Prostate gland (tissue), 2 donors: ENCODE data around the gene TBX5. TPM values are rescaled to one million over a fixed set of nuclear protein-coding genes. Genes with fewer than 3 reads are reported as not detected.

Source experiments
- DNase-seq: peaks from one replicate; pipeline ENCODE4 v3.0.0-alpha.2; 2019; ENCODE audit warnings: low spot score
- H3K27ac ChIP-seq, 2 donors: fragments of 200-600 bp; sonication (generic); 2 replicates each; pipeline ENCODE4 v1.5.1; 2017 to 2019
- H3K27me3 ChIP-seq: fragments of 200-600 bp; sonication (generic); replicated peaks from 2 replicates; pipeline ENCODE4 v1.5.1; 2019; ENCODE audit not compliant: insufficient read depth
- H3K36me3 ChIP-seq, 2 donors: fragments of 200-600 bp; sonication (generic); 1 replicate in 1 of 2; 2 replicates in 1 of 2; pipeline versions ENCODE4 v1.5.1 to v1.8.1; 2017 to 2019
- H3K4me1 ChIP-seq: fragments of 200-600 bp; sonication (generic); replicated peaks from 2 replicates; pipeline ENCODE4 v1.5.1; 2019
- H3K4me3 ChIP-seq, 2 donors: fragments of 200-600 bp; sonication (generic); 2 replicates each; pipeline ENCODE4 v1.5.1; 2017 to 2019
- H3K9me3 ChIP-seq: fragments of 200-600 bp; sonication (generic); 2 replicates; pipeline ENCODE4 v1.5.1; 2017
- CTCF ChIP-seq, 4 experiments: fragments of 200-600 bp in 2 of 4; fragments of 450-650 bp in 2 of 4; sonication (generic) in 2 of 4; IDR thresholded peaks; 1 replicate in 3 of 4; 2 replicates in 1 of 4; pipeline ENCODE4 v1.5.1; 2016 to 2019; ENCODE audit warnings: antibody characterized with exemption in 4 of 4, mild to moderate bottlenecking in 2 of 4, moderate library complexity in 2 of 4
- POLR2A ChIP-seq: fragments of 450-650 bp; IDR thresholded peaks from one replicate; pipeline ENCODE4 v1.6.1; 2016; ENCODE audit warnings: antibody characterized with exemption, mild to moderate bottlenecking
- POLR2AphosphoS5 ChIP-seq: sonication (generic); formaldehyde crosslinking; IDR thresholded peaks from one replicate; pipeline ENCODE4 v1.6.1; 2017; ENCODE audit warnings: antibody characterized with exemption
- WGBS: methylation state at CpG from one replicate; pipeline ENCODE4 v1.1.5; 2018; 5-methylcytosine and 5-hydroxymethylcytosine counted together
- intact Hi-C: fragments of 100-400 bp; cut with DNase I; formaldehyde crosslinking; loops from one replicate; pipeline ENCODE4 v1.14.2; 2022
- total RNA-seq, 2 donors: library from RNA; depleted of rRNA; stranded (reverse); fragments of >200 nt; gene quantifications; one replicate each; pipeline ENCODE4 v1.1.0, GENCODE V29; 2016

The TBX5 gene
- total RNA-seq, 2 donors from 2014 or later: 0.34 to 4.9 TPM

- DNase-seq: no peak
- Histone ChIP-seq H3K4me1 (no peaks in the 10 kb centered on the region), H3K4me3 (peak overlapping the region; percentile 28 to 29), H3K36me3 (no peaks in the 10 kb centered on the region), H3K9me3 (no peaks in the 10 kb centered on the region), H3K27ac (peak overlapping the region in 1 of 2 donors; percentile 57), H3K27me3 (peaks cover 26% of the 10 kb centered on the region)
- intact Hi-C loops: no loop called here
- TF ChIP-seq POLR2A: no peak
- no peak for TF ChIP-seq POLR2AphosphoS5
- 13% methylated on average over 70 of the region's 71 CpGs for WGBS
Measured at GRCh38 chr12:114408886-114409851, 3.2 kb upstream of the TBX5 start.

GRCh38 chr12:114408471-114408885 is 2.5 kb upstream of the TBX5 start:
- peak overlapping the region in 1 of 2 donors; percentile 57 for H3K27ac ChIP-seq

GRCh38 chr12:114407842-114408411 is 2.0 kb upstream of the TBX5 start:
- Histone ChIP-seq H3K27ac (peak overlapping the region in 1 of 2 donors; percentile 57), H3K4me3 (peak overlapping the region in 1 of 2 donors; percentile 28), H3K4me1 (no peaks in the 10 kb centered on the region), H3K9me3 (no peaks in the 10 kb centered on the region), H3K27me3 (peaks cover 31% of the 10 kb centered on the region), H3K36me3 (no peaks in the 10 kb centered on the region)
- WGBS: 21% methylated on average over 31 of the region's 31 CpGs
- no peak for DNase-seq
- intact Hi-C loops: loop anchor here (2.0 kb wide), 1 partner anchor 269 kb away; no protein-coding TSS in a partner anchor
- TF ChIP-seq CTCF (IDR thresholded peaks at IDR 0.05): no peak
- no peak for TF ChIP-seq POLR2A
- no peak for TF ChIP-seq POLR2AphosphoS5

More at GRCh38 chr12:114408471-114408885, 2.5 kb upstream of the TBX5 start:
- 17% methylated on average over 21 of the region's 21 CpGs for WGBS
- Histone ChIP-seq H3K36me3 (no peaks in the 10 kb centered on the region), H3K4me1 (no peaks in the 10 kb centered on the region), H3K9me3 (no peaks in the 10 kb centered on the region), H3K4me3 (peak overlapping the region in 1 of 2 donors; percentile 28), H3K27me3 (peaks cover 28% of the 10 kb centered on the region)
- intact Hi-C loops: no loop called here
- DNase-seq: no peak
- TF ChIP-seq POLR2AphosphoS5 (no peak), POLR2A (no peak), CTCF (IDR thresholded peaks at IDR 0.05) (no peak)

- H3K4me3 ChIP-seq: peak overlapping the region in 1 of 2 donors; percentile 28
- H3K4me1 ChIP-seq: no peaks in the 10 kb centered on the region
- DNase-seq: no peak
- intact Hi-C loops: loop anchor here (2.0 kb wide), 1 partner anchor 270 kb away; no protein-coding TSS in a partner anchor
- H3K27me3 ChIP-seq: peaks cover 34% of the 10 kb centered on the region
- H3K36me3 ChIP-seq: no peaks in the 10 kb centered on the region
- H3K9me3 ChIP-seq: no peaks in the 10 kb centered on the region
- WGBS: 63% methylated on average over 12 of the region's 12 CpGs
- TF ChIP-seq POLR2A (no peak), POLR2AphosphoS5 (no peak), CTCF (IDR thresholded peaks at IDR 0.05) (no peak)
- H3K27ac ChIP-seq: peak overlapping the region in 1 of 2 donors; percentile 60
Measured at GRCh38 chr12:114406984-114407841, 1.3 kb upstream of the TBX5 start.
